IPS DF 19.7 (cell line): ENCODE results near the gene ANO1.
"Not testable (repeated sequence)": the region's sequence is repeated elsewhere in the genome, so short reads cannot be mapped to it uniquely, and the experiment has no call there.

Experiments
- DNase-seq: peaks from one replicate; pipeline ENCODE4 v3.0.0-alpha.2; 2013; ENCODE audit warnings: low read depth, low spot score

Gene ANO1

GRCh38 chr11:70209391-70209912 is 131.3 kb downstream of the ANO1 start:
- DNase-seq = no peak

DNA sequence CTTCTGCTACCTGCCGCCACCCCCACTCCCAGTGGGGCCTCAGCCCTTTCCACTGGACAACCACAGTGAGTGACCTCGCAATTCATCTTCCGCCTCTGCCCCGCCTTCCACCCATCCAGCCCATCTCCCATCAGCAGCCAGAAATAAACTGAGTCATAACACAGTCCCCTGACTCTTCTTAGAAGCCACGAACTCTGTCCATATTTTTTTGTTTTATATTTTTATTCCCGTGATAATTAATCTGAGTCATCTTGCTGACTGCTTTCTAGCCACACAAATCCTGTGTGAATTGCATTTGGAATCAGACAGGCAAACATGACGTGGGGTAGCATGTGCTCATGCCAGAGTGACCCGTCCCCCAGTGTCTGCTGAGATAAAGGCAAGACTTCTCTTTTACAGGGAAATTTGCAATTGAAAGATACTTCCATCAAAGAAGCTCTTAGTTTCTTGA is 132.0 kb downstream of the ANO1 start:
- no peak for DNase-seq

- DNase-seq = no peak
Measured at GRCh38 chr11:70210530-70210929, 132.4 kb downstream of the ANO1 start.

DNA sequence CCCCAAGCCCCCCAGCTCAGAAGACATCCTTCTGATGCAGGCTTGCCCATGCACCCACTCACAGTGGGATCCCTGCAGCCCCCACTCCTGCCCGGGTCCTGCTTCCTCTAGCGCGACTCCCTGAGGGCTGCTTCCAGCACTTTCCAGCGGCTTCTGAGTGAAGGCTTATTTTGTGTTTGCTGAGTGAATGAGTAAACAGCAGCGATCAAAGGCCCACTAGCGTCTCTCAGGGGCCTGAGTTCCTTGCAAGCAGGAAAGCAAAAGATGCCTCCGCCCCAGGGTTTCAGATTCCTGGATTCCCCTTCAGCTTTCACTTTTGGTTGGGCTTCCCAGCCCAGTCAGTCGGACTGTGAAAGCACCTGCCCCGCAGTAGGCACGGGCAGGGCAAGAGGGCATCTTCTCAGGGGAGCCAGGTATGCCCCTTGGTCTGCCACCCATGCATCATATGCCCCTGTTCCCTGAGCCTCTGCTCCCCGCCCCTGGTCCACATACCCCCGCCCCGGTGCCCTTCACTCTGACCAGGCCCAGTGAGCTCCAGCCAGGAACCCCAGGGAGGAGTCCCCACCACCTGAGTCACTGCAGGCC is 134.2 kb downstream of the ANO1 start:
- DNase-seq = no peak

- not testable (repeated sequence) for DNase-seq
Measured at GRCh38 chr11:70217388-70217787, 139.3 kb downstream of the ANO1 start.

DNA sequence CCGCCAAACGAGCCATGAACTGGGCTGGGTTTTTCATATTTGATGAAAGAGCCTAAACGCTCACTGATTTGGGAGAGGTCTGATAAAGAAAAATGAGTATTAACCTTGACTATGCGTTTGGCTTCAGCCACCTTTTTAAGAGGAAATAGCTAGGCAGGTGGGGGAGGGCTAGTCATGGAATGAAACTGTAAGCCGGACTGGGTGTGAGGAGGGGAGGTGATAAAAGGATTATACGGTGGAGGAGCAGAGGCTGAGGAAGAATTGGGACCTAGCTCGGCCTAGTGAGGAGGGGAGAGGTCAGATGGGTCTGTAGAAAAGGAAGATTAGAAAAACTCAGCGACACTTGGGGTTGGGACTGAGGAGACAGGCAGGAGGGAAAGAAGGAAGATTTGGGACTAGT is 140.0 kb downstream of the ANO1 start:
- not testable (repeated sequence) for DNase-seq

DNA sequence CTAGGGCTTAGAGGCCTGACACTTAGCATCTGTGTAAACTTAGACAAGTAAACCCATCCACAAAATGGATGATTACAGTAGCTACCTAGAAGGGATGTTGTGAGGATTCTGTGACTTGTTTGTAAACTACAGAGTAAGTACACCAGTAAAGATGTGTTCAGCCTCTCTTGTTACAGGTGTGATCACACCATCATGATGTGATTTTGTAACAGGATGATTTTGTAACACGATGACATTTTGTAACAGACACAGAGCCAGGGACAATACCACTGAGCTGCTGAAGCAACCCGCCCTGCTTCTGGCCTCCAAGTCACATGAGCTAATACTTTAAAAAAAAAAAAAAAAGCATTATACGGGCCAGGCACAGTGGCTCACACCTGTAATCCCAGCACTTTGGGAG is 142.0 kb downstream of the ANO1 start:
- no peak for DNase-seq

GRCh38 chr11:70220920-70221319 is 142.8 kb downstream of the ANO1 start:
- DNase-seq = no peak

GRCh38 chr11:70225681-70226177 is 147.6 kb downstream of the ANO1 start:
- DNase-seq = no peak

DNA sequence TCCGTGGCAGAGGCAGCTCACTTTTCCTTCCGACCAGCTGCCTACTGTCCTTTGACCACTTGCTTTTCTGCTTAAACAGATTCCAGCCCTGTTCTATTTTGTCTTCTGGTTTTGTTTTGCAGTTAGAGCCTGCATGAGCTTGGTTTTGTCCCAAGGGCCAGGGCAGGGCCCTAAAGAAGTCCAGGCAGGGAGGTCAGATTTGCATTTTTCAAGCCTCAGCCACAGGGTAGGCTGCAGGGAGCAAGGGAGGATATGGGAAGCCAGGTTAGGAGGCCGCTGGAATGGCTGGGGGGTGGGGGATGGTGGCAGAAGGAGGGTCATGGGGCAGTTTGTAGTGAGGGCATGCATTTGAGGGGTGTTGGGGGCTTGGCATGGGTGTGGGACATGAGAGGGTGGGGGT is 148.1 kb downstream of the ANO1 start:
- DNase-seq = no peak

GRCh38 chr11:70226967-70227366 is 148.8 kb downstream of the ANO1 start:
- DNase-seq = no peak

GRCh38 chr11:70229737-70230136 is 151.6 kb downstream of the ANO1 start:
- DNase-seq = no peak

GRCh38 chr11:70230151-70230839 is 152.2 kb downstream of the ANO1 start:
- no peak for DNase-seq

- no peak for DNase-seq
Measured at GRCh38 chr11:70230840-70231710, 153.0 kb downstream of the ANO1 start.

DNA sequence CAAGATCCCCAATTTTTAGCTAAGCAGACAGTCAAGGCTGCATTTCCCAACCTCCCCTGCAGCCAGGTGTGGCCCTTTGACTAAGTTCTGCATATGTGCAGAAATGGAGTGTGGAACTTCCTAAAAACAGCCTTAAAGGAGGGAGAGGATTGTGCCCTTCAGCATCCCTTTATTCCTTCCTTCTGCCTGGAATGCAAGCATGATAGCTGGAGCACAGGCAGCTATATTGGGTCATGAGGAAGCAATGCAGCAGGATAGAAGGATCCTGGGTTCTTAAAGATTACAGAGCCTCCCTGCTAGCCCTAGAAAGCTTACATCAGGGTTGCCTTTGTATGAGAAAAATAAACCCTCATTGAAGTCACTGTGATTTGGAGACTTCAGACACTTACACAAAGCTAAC is 154.9 kb downstream of the ANO1 start:
- DNase-seq = no peak

GRCh38 chr11:70233511-70233934 is 155.4 kb downstream of the ANO1 start:
- DNase-seq = no peak

GRCh38 chr11:70233962-70234361 is 155.8 kb downstream of the ANO1 start:
- no peak for DNase-seq
